AG04450 (cell line): ENCODE results near the gene EFHC2. TPM values are rescaled to one million over a fixed set of nuclear protein-coding genes. Genes with fewer than 3 reads are reported as not detected.

Experiments used
- CTCF ChIA-PET: fragments of 300-600, 350-600 bp; formaldehyde crosslinking; extraction: SDS; loops from one replicate; lab custom pipeline; 2022; ENCODE audit warnings: antibody characterized with exemption, inconsistent platforms; lab: Charles Lee
- POLR2A ChIA-PET: fragments of 350-600 bp; formaldehyde crosslinking; extraction: SDS; loops from one replicate; lab custom pipeline; 2021; ENCODE audit warnings: antibody characterized with exemption, inconsistent platforms; lab: Yijun Ruan, JAX
- DNase-seq: peaks from one replicate; pipeline ENCODE4 v3.0.0-alpha.2; 2011; ENCODE audit warnings: low read depth, low spot score
- H3K27ac ChIP-seq: one replicate; pipeline ENCODE4 v1.5.1; 2012; ENCODE audit warnings: low read depth, low read length, control low read depth
- H3K27me3 ChIP-seq: one replicate; pipeline ENCODE4 v1.6.0; 2012; ENCODE audit warnings: low read length; ENCODE audit not compliant: control insufficient read depth, insufficient read depth
- H3K4me3 ChIP-seq: 2 replicates; pipeline ENCODE4 v1.5.1; 2011; ENCODE audit warnings: mild to moderate bottlenecking, low read depth, low read length, control low read depth
- H3K9me3 ChIP-seq: 2 replicates; pipeline ENCODE4 v1.5.1; 2012; ENCODE audit warnings: low read length; ENCODE audit not compliant: control insufficient read depth, insufficient read depth
- CTCF ChIP-seq: IDR thresholded peaks from 2 replicates; pipeline ENCODE4 v1.5.1; 2011; ENCODE audit warnings: low read depth, low read length, control low read depth, inconsistent platforms
- polyA plus RNA-seq: library from polyadenylated mRNA; depleted of rRNA; stranded (reverse); fragments of >200 nt; gene quantifications from 2 replicates; pipeline ENCODE4 v1.2.3, GENCODE V29; 2011

The EFHC2 gene
- polyA plus RNA-seq, 1 experiment = 0.42 TPM

- Histone ChIP-seq H3K27ac (no peak overlapping the region), H3K9me3 (no peaks in the 10 kb centered on the region), H3K27me3 (no peaks in the 10 kb centered on the region), H3K4me3 (no peak overlapping the region)
- no peak for TF ChIP-seq CTCF
- ChIA-PET CTCF (no interaction called here), POLR2A (no interaction called here)
- no peak for DNase-seq
Observed at GRCh38 chrX:44234116-44234515, 109.4 kb downstream of the EFHC2 start.

GRCh38 chrX:44232081-44232480, 111.4 kb downstream of the EFHC2 start:
- TF ChIP-seq CTCF = no peak
- no peak for DNase-seq
- Histone ChIP-seq H3K27me3 (no peaks in the 10 kb centered on the region), H3K4me3 (no peak overlapping the region), H3K27ac (no peak overlapping the region), H3K9me3 (no peaks in the 10 kb centered on the region)
- POLR2A ChIA-PET = interaction anchor here (0.7 kb wide), 1 partner anchor 525 kb away, joined by 4 read pairs; no protein-coding TSS in a partner anchor
- CTCF ChIA-PET = no interaction called here

GRCh38 chrX:44228621-44229020, 114.9 kb downstream of the EFHC2 start:
- Histone ChIP-seq H3K9me3 (no peaks in the 10 kb centered on the region), H3K27ac (no peak overlapping the region), H3K27me3 (no peaks in the 10 kb centered on the region), H3K4me3 (no peak overlapping the region)
- DNase-seq = no peak
- ChIA-PET CTCF (no interaction called here), POLR2A (no interaction called here)
- no peak for TF ChIP-seq CTCF

DNA sequence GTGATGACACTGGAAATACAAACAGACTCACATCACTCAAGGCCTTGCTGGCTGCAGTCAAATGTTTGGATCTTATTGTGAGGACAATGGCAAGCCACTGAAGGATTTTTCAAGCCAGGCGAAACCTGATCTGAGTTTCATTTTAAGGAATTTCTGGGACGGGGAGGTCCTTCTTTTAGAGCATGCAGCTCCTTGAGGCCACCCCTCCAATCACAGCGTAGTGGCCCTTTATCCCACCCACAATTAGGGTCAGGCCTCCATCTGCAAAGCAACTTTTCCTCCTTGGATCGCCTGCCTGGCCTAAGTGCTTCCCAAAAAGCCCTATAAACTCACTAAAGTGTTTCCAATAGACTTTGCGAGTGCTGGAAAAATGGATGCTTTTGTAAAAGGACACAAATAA, 115.5 kb downstream of the EFHC2 start:
- TF ChIP-seq CTCF = no peak
- no peak for DNase-seq
- no peak overlapping the region for H3K27ac ChIP-seq
- no peak overlapping the region for H3K4me3 ChIP-seq
- no peaks in the 10 kb centered on the region for H3K27me3 ChIP-seq
- H3K9me3 ChIP-seq = no peaks in the 10 kb centered on the region
- ChIA-PET POLR2A (no interaction called here), CTCF (no interaction called here)

DNA sequence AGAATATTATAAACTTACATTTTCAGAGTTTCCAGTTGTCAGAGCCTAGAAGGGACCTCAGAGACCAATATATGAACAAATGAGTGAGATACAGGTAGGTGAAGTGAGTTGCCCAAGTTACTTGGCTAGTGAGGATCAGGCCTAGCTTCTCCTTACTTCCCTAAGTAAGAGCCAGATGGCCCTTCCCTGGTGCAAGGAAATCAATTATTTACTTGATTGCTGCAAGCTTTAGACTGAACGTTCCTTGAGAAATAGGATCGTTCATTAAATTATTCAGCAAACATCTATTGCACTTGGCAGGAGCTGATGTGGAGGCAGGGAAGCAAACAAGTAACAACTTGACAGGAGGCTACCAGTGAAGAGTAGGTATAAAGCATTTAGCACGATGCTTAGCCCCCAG, 117.8 kb downstream of the EFHC2 start:
- Histone ChIP-seq H3K9me3 (no peaks in the 10 kb centered on the region), H3K27me3 (no peaks in the 10 kb centered on the region), H3K27ac (no peak overlapping the region), H3K4me3 (no peak overlapping the region)
- TF ChIP-seq CTCF = no peak
- CTCF ChIA-PET = no interaction called here
- POLR2A ChIA-PET = interaction anchor here (0.6 kb wide), 1 partner anchor 27 kb away, joined by 3 read pairs; no protein-coding TSS in a partner anchor
- no peak for DNase-seq
